GM21528 (cell line): ENCODE data around the gene BDKRB2.

ENCODE experiments used
- ATAC-seq: cut with Tn5 transposase; IDR thresholded peaks from one replicate; pipeline ENCODE4 v1.9.1; 2021; ENCODE audit warnings: mild to moderate bottlenecking, moderate library complexity; ENCODE audit not compliant: unreplicated experiment, low FRiP score

The BDKRB2 gene

GRCh38 chr14:96176275-96176674 lies 28.4 kb upstream of the BDKRB2 start:
- ATAC-seq = no peak

- no peak for ATAC-seq
Measured at GRCh38 chr14:96176811-96177211, 27.8 kb upstream of the BDKRB2 start.

GRCh38 chr14:96177766-96178375 lies 26.8 kb upstream of the BDKRB2 start:
- no peak for ATAC-seq

- ATAC-seq = no peak
Measured at GRCh38 chr14:96178461-96179321, 25.9 kb upstream of the BDKRB2 start.

- no peak for ATAC-seq
Measured at GRCh38 chr14:96180043-96180874, 24.4 kb upstream of the BDKRB2 start.

GRCh38 chr14:96181186-96182056 lies 23.2 kb upstream of the BDKRB2 start:
- ATAC-seq = no peak

- no peak for ATAC-seq
Measured at GRCh38 chr14:96182546-96182945, 22.1 kb upstream of the BDKRB2 start.

GRCh38 chr14:96184737-96185136 lies 19.9 kb upstream of the BDKRB2 start:
- no peak for ATAC-seq

- no peak for ATAC-seq
Measured at GRCh38 chr14:96187216-96188031, 17.2 kb upstream of the BDKRB2 start.

- no peak for ATAC-seq
Measured at GRCh38 chr14:96189281-96189711, 15.3 kb upstream of the BDKRB2 start.

- ATAC-seq = no peak
Measured at GRCh38 chr14:96191353-96191752, 13.3 kb upstream of the BDKRB2 start.

- ATAC-seq = no peak
Measured at GRCh38 chr14:96191841-96192462, 12.7 kb upstream of the BDKRB2 start.

- no peak for ATAC-seq
Measured at GRCh38 chr14:96192975-96193805, 11.4 kb upstream of the BDKRB2 start.

- ATAC-seq = no peak
Measured at GRCh38 chr14:96194262-96194656, 10.4 kb upstream of the BDKRB2 start.

GRCh38 chr14:96194657-96195431 lies 9.8 kb upstream of the BDKRB2 start:
- ATAC-seq = no peak

- ATAC-seq = no peak
Measured at GRCh38 chr14:96195441-96196081, 9.1 kb upstream of the BDKRB2 start.
